Thoracic aorta (tissue), 2 donors: Measurements from ENCODE around the gene CHST1. TPM values are rescaled to one million over a fixed set of nuclear protein-coding genes. Genes with fewer than 3 reads are reported as not detected.

Experiments
- ATAC-seq: fragments of 150-250 bp; one replicate; pipeline ENCODE4 v1.8.0; 2017; ENCODE audit warnings: low read depth; ENCODE audit not compliant: insufficient number of reproducible peaks, low FRiP score
- DNase-seq: peaks from one replicate; pipeline ENCODE4 v3.0.0-alpha.2; 2020; ENCODE audit warnings: low spot score
- H3K27ac ChIP-seq, 2 donors: fragments of 200-600 bp; sonication (generic); 1 replicate in 1 of 2; 2 replicates in 1 of 2; pipeline ENCODE4 v1.5.1; 2016; ENCODE audit warnings: mild to moderate bottlenecking in 2 of 2, moderate library complexity in 2 of 2
- H3K27me3 ChIP-seq: fragments of 200-600 bp; sonication (generic); replicated peaks from 2 replicates; pipeline ENCODE4 v1.6.0; 2016; ENCODE audit warnings: mild to moderate bottlenecking; ENCODE audit not compliant: insufficient read depth
- H3K36me3 ChIP-seq: fragments of 200-600 bp; sonication (generic); one replicate; pipeline ENCODE4 v1.5.1; 2016
- H3K4me1 ChIP-seq, 2 donors: fragments of 200-600 bp; sonication (generic); 1 replicate in 1 of 2; 2 replicates in 1 of 2; pipeline versions ENCODE4 v1.5.1 to v1.6.0; 2016; ENCODE audit warnings: low read depth in 2 of 2, mild to moderate bottlenecking in 1 of 2; ENCODE audit not compliant: control insufficient read depth in 1 of 2
- H3K4me3 ChIP-seq: fragments of 200-600 bp; sonication (generic); 2 replicates; pipeline ENCODE4 v1.5.1; 2016; ENCODE audit warnings: mild to moderate bottlenecking
- H3K9me3 ChIP-seq: fragments of 200-600 bp; sonication (generic); 2 replicates; pipeline ENCODE4 v1.5.1; 2016
- total RNA-seq, 2 donors: library from RNA; depleted of rRNA; stranded (reverse); fragments of >200 nt; gene quantifications; one replicate each; pipeline versions ENCODE4 v1.1.0 to v1.2.3, GENCODE V29; 2016
- TF ChIP-seq, protein P1 (sequence below): fragments of 200-600 bp; sonication (generic); IDR thresholded peaks from one replicate; pipeline ENCODE4 v1.5.1; 2019; ENCODE audit warnings: antibody characterized with exemption

Gene CHST1
- total RNA-seq, 2 donors from 2014 or later: 48.7 to 50.2 TPM

DNA sequence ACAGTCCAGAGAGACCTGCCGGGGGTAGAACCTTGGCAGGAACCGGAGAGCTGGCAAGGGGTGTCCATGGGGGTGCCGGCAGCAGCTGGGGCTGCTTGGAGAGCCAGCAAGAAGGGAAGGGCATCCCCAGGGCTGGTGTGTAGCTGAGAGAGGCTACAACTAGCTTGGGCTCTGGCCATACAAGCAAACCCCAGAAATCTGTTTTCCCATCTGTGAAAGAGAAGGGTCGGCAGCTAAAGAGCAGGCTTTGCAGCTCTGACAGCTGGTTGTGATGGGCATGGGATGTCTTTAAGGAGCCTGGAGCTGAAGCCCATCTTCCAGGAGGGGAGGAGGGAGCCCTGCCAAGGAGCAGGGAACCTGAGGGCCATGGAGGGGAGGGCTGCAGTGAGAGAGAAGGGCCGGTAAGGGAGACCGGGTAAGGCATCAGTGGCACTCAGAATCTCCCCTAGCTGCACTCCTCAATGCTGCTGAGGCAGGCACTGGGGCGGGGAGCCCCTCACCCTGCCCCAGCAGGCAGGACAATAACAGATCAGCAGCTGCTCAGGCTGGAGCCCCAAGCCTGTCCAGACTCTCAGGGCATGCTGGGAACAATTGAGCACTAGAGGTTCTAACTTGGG lies 3.9 kb downstream of the CHST1 start:
- Histone ChIP-seq H3K27ac (no peak overlapping the region), H3K27me3 (no peaks in the 10 kb centered on the region), H3K9me3 (no peaks in the 10 kb centered on the region), H3K36me3 (no peaks in the 10 kb centered on the region), H3K4me3 (no peak overlapping the region), H3K4me1 (peaks cover 25 to 57% of the 10 kb centered on the region in 2 donors)
- DNase-seq: no peak
- ATAC-seq: no peak
- TF ChIP-seq, protein P1, sequence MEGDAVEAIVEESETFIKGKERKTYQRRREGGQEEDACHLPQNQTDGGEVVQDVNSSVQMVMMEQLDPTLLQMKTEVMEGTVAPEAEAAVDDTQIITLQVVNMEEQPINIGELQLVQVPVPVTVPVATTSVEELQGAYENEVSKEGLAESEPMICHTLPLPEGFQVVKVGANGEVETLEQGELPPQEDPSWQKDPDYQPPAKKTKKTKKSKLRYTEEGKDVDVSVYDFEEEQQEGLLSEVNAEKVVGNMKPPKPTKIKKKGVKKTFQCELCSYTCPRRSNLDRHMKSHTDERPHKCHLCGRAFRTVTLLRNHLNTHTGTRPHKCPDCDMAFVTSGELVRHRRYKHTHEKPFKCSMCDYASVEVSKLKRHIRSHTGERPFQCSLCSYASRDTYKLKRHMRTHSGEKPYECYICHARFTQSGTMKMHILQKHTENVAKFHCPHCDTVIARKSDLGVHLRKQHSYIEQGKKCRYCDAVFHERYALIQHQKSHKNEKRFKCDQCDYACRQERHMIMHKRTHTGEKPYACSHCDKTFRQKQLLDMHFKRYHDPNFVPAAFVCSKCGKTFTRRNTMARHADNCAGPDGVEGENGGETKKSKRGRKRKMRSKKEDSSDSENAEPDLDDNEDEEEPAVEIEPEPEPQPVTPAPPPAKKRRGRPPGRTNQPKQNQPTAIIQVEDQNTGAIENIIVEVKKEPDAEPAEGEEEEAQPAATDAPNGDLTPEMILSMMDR: no peak

DNA sequence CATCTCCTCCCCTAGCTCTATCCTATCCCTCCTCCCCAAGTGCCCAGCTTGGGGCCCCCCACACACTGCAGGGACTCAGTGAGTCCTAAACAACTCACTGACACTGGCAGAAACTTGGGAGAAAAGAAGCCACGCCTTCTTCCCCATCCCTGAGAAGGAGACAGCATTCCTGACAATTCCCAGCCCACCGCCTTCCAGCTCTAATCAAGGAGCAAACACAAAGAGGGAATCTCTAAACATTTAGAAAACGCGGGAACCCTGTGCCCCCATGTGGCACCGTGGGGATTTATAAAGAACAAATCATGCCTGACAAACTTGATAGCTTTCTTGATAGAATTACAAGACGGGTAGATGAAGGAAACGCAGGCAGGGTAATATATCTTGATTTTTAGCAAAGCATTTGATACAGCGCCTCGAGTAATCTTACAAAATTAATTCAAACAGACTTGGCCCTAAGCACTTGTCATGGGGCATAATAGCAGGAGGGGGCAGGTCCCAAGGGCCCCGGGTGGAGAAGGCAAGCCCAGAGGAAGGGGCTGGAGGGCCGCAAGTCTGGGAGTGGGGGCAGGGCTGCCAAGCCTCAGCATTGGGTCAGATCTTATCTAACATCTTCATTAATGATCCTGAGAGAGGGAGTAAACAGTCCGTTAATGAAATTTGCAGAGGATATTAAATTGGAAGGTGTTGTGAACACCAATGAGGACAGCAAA lies 4.5 kb downstream of the CHST1 start:
- H3K4me3 ChIP-seq: no peak overlapping the region
- H3K4me1 ChIP-seq: peaks cover 21 to 57% of the 10 kb centered on the region in 2 donors
- H3K27ac ChIP-seq: no peak overlapping the region
- TF ChIP-seq, protein P1: no peak
- no peak for DNase-seq
- no peaks in the 10 kb centered on the region for H3K36me3 ChIP-seq
- no peaks in the 10 kb centered on the region for H3K27me3 ChIP-seq
- no peaks in the 10 kb centered on the region for H3K9me3 ChIP-seq
- ATAC-seq: no peak

- Histone ChIP-seq H3K9me3 (no peaks in the 10 kb centered on the region), H3K36me3 (no peaks in the 10 kb centered on the region), H3K4me1 (peaks cover 24 to 68% of the 10 kb centered on the region in 2 donors), H3K27ac (no peak overlapping the region), H3K27me3 (no peaks in the 10 kb centered on the region), H3K4me3 (no peak overlapping the region)
- ATAC-seq: no peak
- no peak for DNase-seq
- TF ChIP-seq, protein P1: no peak
Measured at GRCh38 chr11:45659818-45660160, 5.6 kb downstream of the CHST1 start.

DNA sequence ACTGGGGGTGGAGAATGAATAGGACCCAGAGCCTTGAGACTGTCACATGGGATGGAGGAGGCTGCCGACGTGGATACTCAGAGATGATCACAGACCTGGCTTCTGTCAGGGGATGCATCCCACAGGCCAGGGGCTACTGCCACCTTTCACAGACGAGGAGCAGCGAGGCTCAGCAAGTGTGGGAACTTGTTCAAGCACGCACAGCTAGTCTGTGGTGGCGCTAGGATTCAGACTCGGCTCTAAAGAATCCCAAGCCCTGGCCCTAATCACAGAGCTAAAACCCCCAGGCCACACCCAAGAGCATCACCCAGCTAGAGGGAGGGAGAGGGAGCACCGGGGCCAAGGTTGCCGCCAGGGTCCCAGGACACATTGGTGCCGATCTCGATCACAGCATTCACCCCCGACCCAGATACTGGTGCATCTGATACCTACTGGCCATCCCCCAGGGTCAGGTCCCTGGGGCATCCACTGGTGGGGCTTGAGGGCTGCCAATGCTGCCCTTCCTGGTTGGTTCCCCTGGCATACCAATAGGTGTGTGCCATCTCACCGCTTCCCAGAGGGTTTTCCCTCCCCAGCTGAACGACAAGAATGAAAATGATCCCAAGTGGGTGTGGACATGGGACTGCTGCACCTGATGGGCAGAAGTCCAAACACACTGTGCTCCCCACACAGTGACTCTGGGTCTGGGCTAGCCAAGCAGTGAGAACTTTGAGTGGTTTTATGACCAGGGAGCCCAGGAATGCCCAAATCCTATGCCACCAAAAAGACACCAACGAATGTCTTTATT lies 6.2 kb downstream of the CHST1 start:
- TF ChIP-seq, protein P1: no peak
- Histone ChIP-seq H3K36me3 (no peaks in the 10 kb centered on the region), H3K27me3 (no peaks in the 10 kb centered on the region), H3K4me1 (peaks cover 20 to 68% of the 10 kb centered on the region in 2 donors), H3K27ac (peak overlapping the region; percentile 24 to 62), H3K4me3 (peak overlapping the region; percentile 14), H3K9me3 (no peaks in the 10 kb centered on the region)
- DNase-seq (no peak), ATAC-seq (no peak)
